ENCODE results near the gene NCSTN. TPM values are rescaled to one million over a fixed set of nuclear protein-coding genes. Genes with fewer than 3 reads are reported as not detected.

Gene NCSTN
- total RNA-seq (10 to 100 TPM; 67.1 to 84.3 (median 70.3) TPM), polyA plus RNA-seq (60.7 TPM)
- long read RNA-seq, donor 1, transcript NCSTN-201 (17 exons, 2,936 nt): major isoform, 51 of 73 reads
- long read RNA-seq, donor 1, partial matches to known transcripts: 15 of 73 reads
- long read RNA-seq, donor 1, other reads (novel, unspliced or antisense): 6 of 73 reads
- long read RNA-seq, donor 2, transcript NCSTN-201 (17 exons, 2,936 nt): major isoform, 37 of 44 reads
- long read RNA-seq, donor 2, partial matches to known transcripts: 4 of 44 reads
- long read RNA-seq, donor 2, other reads (novel, unspliced or antisense): 2 of 44 reads
- long read RNA-seq, donor 3, transcript NCSTN-201 (17 exons, 2,936 nt): major isoform, 27 of 34 reads
- long read RNA-seq, donor 3, partial matches to known transcripts: 0 of 34 reads
- long read RNA-seq, donor 3, other reads (novel, unspliced or antisense): 7 of 34 reads
- long read RNA-seq, donor 4, transcript NCSTN-201 (17 exons, 2,936 nt): major isoform, 59 of 73 reads
- long read RNA-seq, donor 4, partial matches to known transcripts: 9 of 73 reads
- long read RNA-seq, donor 4, other reads (novel, unspliced or antisense): 4 of 73 reads

DNA sequence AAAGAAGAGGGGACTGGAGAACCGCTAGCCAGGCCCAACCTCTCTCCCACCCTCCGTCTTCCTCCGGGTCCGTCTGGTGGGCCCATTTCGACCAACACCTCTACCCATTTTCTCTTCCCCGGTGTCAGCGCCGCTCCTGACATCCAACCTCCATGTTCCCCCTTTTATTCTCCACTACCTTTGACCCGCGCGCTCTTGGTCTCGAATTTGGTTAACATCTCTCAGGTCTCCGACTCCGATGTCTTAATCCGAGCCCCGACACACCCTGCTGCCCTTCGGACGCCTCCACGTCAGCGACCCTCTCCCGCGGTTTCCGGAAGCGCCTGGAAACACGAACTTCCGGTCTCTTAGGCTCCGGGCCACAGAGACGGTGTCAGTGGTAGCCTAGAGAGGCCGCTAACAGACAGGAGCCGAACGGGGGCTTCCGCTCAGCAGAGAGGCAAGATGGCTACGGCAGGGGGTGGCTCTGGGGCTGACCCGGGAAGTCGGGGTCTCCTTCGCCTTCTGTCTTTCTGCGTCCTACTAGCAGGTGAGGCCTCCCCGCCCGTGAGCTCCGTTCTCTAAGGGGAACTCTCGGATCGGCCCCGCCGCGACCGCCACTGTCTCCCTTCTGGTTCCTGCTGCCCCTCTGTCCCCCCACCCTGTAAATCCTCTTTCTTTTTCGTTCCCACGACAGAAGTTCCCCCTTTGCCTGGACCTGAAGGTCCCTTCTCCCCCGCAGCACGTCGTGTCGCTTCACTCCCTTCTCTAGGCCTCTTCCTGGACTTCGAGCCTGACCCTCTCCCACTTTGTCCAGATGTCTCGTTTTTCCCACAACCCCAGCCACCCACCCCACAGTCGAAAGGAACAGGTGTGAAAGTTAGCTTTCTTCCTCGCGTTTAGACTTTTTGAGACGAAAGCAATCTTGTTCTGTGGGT is at the start of gene NCSTN, which contains the start of gene COPA:
Gene NCSTN, plus strand, starts transcription at position 431 of the 917 bp plus-strand sequence. Its CDS starts 14 bp downstream, at position 445.
Gene COPA, minus strand, starts transcription at position 298 of the 917 bp plus-strand sequence. Its CDS starts 80 bp downstream, at position 218.
- under 1% methylated on average over 58 of the region's 58 CpGs for WGBS
- H3K9me3 ChIP-seq (ENCODE audit: control insufficient read depth, low read length): no peaks in the 10 kb centered on the region
- intact Hi-C loops (cut with DNase I): no loop called here
- H3K27ac ChIP-seq (ENCODE audit: low read length): peak within 1 kb of the TSS; percentile 98
- peak within 1 kb of the TSS; percentile 96 for H3K4me3 ChIP-seq (ENCODE audit: low read length)
- H3K4me1 ChIP-seq (ENCODE audit: control insufficient read depth, insufficient read depth, low read length): no peaks in the 10 kb centered on the region
- ATAC-seq: peak; percentile 98
- DNase-seq: peak; percentile 95 to 98 (median 96)
- no peaks in the 10 kb centered on the region for H3K27me3 ChIP-seq (ENCODE audit: control insufficient read depth, insufficient read depth)

DNA sequence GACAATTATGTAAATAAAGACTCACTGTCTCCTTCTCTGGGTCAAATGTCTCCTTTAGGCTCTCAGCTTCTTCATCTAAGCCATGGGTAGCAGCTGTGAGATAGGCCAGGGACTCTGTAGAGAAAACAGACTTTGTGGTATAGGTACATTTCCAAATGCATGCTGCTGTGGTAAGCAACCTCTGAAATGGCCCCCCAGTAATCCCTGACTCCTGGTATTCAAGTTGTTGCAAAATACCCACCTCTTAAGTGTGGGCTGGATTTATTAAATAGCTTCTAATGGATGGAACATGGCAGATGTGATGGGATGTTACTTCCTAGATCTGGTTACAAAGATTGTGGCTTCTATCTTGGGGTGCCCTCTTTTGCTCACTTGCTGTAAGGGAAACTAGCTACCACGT is 47.1 kb upstream of the NCSTN start:
- DNase-seq (no peak), ATAC-seq (no peak)
- Histone ChIP-seq H3K27ac (ENCODE audit: low read length) (no peak overlapping the region), H3K9me3 (ENCODE audit: control insufficient read depth, low read length) (no peaks in the 10 kb centered on the region), H3K27me3 (ENCODE audit: control insufficient read depth, insufficient read depth) (no peaks in the 10 kb centered on the region), H3K4me3 (ENCODE audit: low read length) (no peak overlapping the region), H3K4me1 (ENCODE audit: control insufficient read depth, insufficient read depth, low read length) (no peaks in the 10 kb centered on the region)
- 87% methylated on average over 1 of the region's 1 CpG for WGBS
- intact Hi-C loops (cut with DNase I): loop anchor here in 2 of 4 donors (10.0 kb wide), 2 partner anchors 101 to 191 kb away; partner anchors contain the start of gene CASQ1 (in 1 of the 2)

DNA sequence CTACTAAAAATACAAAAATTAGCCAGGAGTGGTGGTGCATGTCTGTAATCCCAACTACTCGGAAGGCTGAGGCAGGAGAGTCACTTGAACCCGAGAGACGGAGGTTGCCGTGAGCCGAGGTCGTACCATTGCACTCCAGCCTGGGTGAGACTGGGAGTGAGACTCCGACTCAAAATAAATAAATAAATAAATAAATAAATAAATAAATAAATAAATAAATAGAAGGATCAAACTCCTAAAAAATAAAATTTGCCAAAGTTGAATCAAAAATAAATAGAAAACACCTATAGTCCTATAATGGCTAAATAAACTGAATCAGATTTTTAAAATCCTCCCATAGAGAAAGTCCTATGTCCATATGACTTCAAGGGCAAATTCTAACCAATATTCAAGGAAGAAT is 43.0 kb upstream of the NCSTN start:
- ATAC-seq (no peak), DNase-seq (no peak)
- WGBS: 91% methylated on average over 7 of the region's 7 CpGs
- intact Hi-C loops (cut with DNase I): no loop called here
- no peak overlapping the region for H3K4me3 ChIP-seq (ENCODE audit: low read length)
- H3K27ac ChIP-seq (ENCODE audit: low read length): no peak overlapping the region
- H3K9me3 ChIP-seq (ENCODE audit: control insufficient read depth, low read length): no peaks in the 10 kb centered on the region
- no peaks in the 10 kb centered on the region for H3K27me3 ChIP-seq (ENCODE audit: control insufficient read depth, insufficient read depth)
- H3K4me1 ChIP-seq (ENCODE audit: control insufficient read depth, insufficient read depth, low read length): no peaks in the 10 kb centered on the region

DNA sequence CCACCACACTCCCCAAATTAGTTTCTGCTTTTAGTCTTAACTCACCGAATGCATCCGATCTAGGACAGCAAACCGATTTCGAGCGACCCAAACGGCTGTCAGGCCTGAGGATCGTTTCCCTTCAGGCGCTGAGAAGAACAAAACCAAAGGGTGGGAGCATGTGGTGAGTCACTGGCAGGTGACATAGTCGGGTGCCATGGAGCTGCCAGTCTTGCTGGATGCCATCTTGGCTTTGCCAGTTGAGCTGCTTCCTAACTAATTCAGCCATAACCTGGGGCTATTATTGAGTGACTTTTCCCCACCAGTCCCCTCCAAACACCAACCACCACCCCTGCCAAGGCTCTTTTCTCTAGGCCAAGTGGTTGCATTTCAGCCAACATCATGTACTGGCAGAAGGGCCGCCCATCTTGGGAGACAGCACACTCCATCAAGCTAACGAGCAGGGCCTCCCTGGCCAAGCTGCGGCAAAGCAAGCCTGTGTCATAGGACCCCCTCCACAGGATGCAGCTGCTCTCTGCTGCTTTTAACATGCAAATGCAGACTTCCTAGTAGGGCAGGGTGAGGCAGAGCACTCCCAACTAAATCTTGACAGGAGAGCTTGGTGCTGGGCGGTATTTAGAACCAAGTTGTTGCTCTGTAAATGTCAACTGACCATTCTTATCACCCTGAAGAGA is 35.9 kb upstream of the NCSTN start:
- ATAC-seq (peak; percentile 58 to 78), DNase-seq (peak in 1 of 3 donors; percentile 55)
- H3K27me3 ChIP-seq (ENCODE audit: control insufficient read depth, insufficient read depth): no peaks in the 10 kb centered on the region
- no peaks in the 10 kb centered on the region for H3K9me3 ChIP-seq (ENCODE audit: control insufficient read depth, low read length)
- peak overlapping the region; percentile 42 for H3K27ac ChIP-seq (ENCODE audit: low read length)
- 87% methylated on average over 13 of the region's 13 CpGs for WGBS
- intact Hi-C loops (cut with DNase I): no loop called here
- no peak overlapping the region for H3K4me3 ChIP-seq (ENCODE audit: low read length)
- H3K4me1 ChIP-seq (ENCODE audit: control insufficient read depth, insufficient read depth, low read length): peaks cover 2% of the 10 kb centered on the region

DNA sequence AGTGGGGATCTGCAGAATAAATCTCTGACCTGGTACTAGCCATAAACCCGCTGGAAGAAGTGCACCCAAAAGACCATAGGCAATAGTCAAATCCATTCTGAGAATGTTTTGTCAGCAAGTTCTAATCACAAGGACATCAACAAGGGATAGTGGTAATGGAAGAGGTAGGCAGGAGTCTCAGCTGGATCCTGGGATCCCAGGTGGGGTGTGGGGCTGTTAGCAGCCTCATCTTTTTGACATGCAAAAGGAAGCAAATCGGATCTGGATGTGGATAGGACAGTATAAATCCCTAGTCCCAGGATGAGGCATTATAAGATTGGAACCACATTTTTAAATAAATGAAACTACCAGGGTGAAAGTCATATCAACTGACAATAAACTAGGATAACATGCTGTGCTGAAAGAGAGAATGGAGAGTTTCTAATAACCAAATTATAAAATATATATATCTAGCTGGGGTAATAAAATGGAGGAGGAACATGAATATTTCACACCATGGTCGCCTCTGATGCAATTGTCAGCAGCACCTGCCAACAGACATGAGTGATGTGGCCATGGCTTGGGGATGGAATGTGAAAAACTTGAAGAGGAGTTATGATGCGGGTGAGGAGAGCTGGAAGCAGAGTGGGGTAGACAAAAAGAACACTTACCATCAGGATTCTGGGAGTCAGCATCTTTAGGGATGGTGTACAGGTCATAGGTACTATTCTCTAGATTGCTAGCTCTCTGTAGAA is 34.6 kb upstream of the NCSTN start:
- H3K27ac ChIP-seq (ENCODE audit: low read length): no peak overlapping the region
- ATAC-seq (peak; percentile 53 to 71), DNase-seq (no peak)
- H3K4me1 ChIP-seq (ENCODE audit: control insufficient read depth, insufficient read depth, low read length): peaks cover 2% of the 10 kb centered on the region
- intact Hi-C loops (cut with DNase I): no loop called here
- 75% methylated on average over 4 of the region's 4 CpGs for WGBS
- H3K4me3 ChIP-seq (ENCODE audit: low read length): no peak overlapping the region
- H3K9me3 ChIP-seq (ENCODE audit: control insufficient read depth, low read length): no peaks in the 10 kb centered on the region
- no peaks in the 10 kb centered on the region for H3K27me3 ChIP-seq (ENCODE audit: control insufficient read depth, insufficient read depth)

DNA sequence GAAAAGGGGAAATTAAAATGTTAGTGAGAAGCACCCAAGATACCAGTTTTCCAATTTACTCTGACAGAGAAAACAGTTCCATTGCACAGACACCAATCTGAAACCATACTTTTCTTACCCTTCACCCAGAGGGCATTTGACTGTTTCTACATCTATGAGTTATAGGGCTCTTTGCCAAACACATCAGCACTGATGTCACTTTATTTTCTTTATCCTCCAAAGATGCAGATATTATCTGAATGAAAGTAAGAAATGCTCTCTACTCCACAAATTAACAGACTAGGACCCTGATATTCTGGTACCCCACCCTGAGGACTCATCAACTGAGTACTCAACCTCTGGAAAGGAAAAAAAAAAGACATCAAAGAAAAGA is 34.0 kb upstream of the NCSTN start:
- H3K4me1 ChIP-seq (ENCODE audit: control insufficient read depth, insufficient read depth, low read length): peaks cover 2% of the 10 kb centered on the region
- no peak for ATAC-seq
- H3K27me3 ChIP-seq (ENCODE audit: control insufficient read depth, insufficient read depth): no peaks in the 10 kb centered on the region
- intact Hi-C loops (cut with DNase I): no loop called here
- H3K4me3 ChIP-seq (ENCODE audit: low read length): no peak overlapping the region
- DNase-seq: no peak
- H3K9me3 ChIP-seq (ENCODE audit: control insufficient read depth, low read length): no peaks in the 10 kb centered on the region
- H3K27ac ChIP-seq (ENCODE audit: low read length): no peak overlapping the region

DNA sequence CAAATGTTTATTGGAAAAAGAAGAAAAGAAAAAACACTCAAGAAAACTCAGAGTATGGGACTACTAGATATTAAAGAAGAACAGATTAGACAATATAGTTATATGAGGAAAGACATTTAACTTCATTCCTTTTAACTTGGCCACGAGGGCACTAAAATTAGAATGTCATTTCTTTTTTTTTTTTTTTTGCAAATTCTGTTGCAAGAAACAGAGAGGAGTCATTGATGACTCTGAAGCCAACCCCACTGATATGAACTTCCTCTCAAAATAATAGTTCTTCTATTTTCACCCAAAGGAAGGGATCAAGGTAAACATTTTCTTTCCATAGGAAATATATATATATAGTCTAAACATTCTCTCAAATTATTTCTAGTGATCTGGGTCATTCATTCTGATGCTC is 33.6 kb upstream of the NCSTN start:
- WGBS: 59% methylated on average over 1 of the region's 1 CpG

DNA sequence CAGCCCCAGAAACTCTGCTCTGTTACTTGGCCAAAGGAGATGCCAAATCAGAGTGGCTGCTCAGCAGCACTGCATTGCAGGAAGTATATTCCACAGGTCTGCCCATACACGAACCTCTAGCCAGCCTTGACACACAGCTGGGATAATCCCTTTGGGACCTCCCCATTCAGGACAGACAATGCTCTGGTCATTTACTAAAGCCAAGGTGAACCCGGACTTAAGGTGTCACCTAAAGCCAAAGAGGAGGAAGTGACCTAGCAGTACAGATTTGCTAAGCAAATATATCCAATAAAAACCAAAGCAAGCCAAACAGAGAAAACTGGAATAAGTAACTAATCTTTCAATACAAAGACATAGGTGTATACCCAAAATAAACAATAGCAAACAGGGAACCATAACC is 27.8 kb upstream of the NCSTN start:
- H3K27ac ChIP-seq (ENCODE audit: low read length): no peak overlapping the region
- WGBS: 75% methylated on average over 2 of the region's 2 CpGs
- no peaks in the 10 kb centered on the region for H3K4me1 ChIP-seq (ENCODE audit: control insufficient read depth, insufficient read depth, low read length)
- DNase-seq (no peak), ATAC-seq (peak in 1 of 2 donors; percentile 14)
- H3K27me3 ChIP-seq (ENCODE audit: control insufficient read depth, insufficient read depth): no peaks in the 10 kb centered on the region
- no peaks in the 10 kb centered on the region for H3K9me3 ChIP-seq (ENCODE audit: control insufficient read depth, low read length)
- no peak overlapping the region for H3K4me3 ChIP-seq (ENCODE audit: low read length)
- intact Hi-C loops (cut with DNase I): no loop called here

More for the DNA sequence above, 33.6 kb upstream of the NCSTN start:
- H3K4me3 ChIP-seq (ENCODE audit: low read length): no peak overlapping the region
- no peak for ATAC-seq
- H3K9me3 ChIP-seq (ENCODE audit: control insufficient read depth, low read length): no peaks in the 10 kb centered on the region
- intact Hi-C loops (cut with DNase I): no loop called here
- no peaks in the 10 kb centered on the region for H3K27me3 ChIP-seq (ENCODE audit: control insufficient read depth, insufficient read depth)
- H3K4me1 ChIP-seq (ENCODE audit: control insufficient read depth, insufficient read depth, low read length): peaks cover 2% of the 10 kb centered on the region
- DNase-seq: no peak
- no peak overlapping the region for H3K27ac ChIP-seq (ENCODE audit: low read length)

DNA sequence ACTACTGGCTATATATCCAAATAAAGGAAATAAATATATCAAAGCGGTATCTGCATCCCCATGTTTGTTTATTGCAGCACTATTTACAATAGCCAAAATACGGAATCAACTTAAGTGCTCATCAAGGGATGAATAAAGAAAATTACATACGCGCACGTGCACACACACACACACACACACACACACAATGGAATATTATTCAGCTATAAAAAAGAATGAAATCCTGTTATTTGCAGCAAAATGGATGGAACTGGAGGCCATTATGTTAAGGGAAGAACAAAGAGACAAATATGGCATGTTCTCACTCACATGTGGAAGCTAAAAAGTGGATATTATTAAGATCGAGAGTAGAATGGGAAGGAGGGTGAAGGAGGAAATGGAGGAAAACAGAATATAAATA is 20.4 kb upstream of the NCSTN start:
- Histone ChIP-seq H3K27ac (ENCODE audit: low read length) (no peak overlapping the region), H3K27me3 (ENCODE audit: control insufficient read depth, insufficient read depth) (no peaks in the 10 kb centered on the region), H3K4me1 (ENCODE audit: control insufficient read depth, insufficient read depth, low read length) (no peaks in the 10 kb centered on the region), H3K9me3 (ENCODE audit: control insufficient read depth, low read length) (no peaks in the 10 kb centered on the region), H3K4me3 (ENCODE audit: low read length) (no peak overlapping the region)
- ATAC-seq (no peak), DNase-seq (no peak)
- 97% methylated on average over 6 of the region's 6 CpGs for WGBS
- intact Hi-C loops (cut with DNase I): no loop called here

DNA sequence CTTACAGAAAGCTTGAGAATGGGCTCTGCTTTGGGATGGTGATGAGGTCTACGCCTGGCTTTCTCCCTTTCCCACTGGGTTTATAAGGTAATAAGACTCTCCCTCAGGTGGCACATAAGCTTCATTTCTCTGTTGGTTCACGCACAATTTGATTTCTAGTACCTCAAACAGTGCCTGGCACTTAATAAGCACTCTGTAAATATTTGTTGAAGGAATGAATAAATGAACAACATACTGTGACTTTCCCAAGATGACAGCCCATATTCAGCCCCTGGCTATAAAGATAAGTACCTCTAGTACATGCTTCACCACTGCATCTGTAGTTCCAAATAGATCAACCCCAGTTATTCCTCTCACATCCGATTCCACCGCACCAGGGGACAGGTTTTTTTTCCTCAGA is 17.9 kb upstream of the NCSTN start:
- H3K27ac ChIP-seq (ENCODE audit: low read length): no peak overlapping the region
- no peaks in the 10 kb centered on the region for H3K27me3 ChIP-seq (ENCODE audit: control insufficient read depth, insufficient read depth)
- no peaks in the 10 kb centered on the region for H3K4me1 ChIP-seq (ENCODE audit: control insufficient read depth, insufficient read depth, low read length)
- intact Hi-C loops (cut with DNase I): no loop called here
- WGBS: 94% methylated on average over 4 of the region's 4 CpGs
- ATAC-seq: no peak
- H3K9me3 ChIP-seq (ENCODE audit: control insufficient read depth, low read length): no peaks in the 10 kb centered on the region
- no peak for DNase-seq
- H3K4me3 ChIP-seq (ENCODE audit: low read length): no peak overlapping the region
